Measurements from ENCODE around the gene TMPRSS7. TPM values are rescaled to one million over a fixed set of nuclear protein-coding genes. Genes with fewer than 3 reads are reported as not detected.

TMPRSS7 gene
- polyA plus RNA-seq, 3 donors: not detected

DNA sequence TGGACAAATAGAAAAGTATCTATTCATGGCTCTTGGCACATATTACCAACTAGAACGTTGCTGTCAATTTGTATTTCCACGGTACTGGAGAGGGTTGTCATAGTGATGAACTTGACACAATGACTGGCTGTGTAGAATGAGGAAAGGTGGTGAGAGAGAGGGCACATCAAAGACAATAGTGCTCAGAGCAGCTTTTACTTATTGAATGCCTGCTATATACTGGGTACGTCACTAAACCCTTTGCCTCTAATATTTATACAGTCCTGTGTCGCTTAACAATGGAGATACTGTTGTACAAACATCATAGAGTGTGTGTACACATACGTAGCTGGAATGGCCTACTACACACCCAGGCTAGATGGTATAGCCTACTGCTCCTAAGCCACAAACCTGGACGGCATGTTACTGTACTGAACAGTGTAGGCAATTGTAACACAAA is 8.3 kb downstream of the TMPRSS7 start:
- Mint-ChIP-seq H3K9me3 (peaks cover 0 to 2% (median 0%) of the 10 kb centered on the region in 7 donors), H3K27ac (no peak overlapping the region), H3K36me3 (no peaks in the 10 kb centered on the region), H3K4me3 (no peak overlapping the region), H3K4me1 (no peaks in the 10 kb centered on the region), H3K27me3 (ENCODE audit: low read depth in 3 of 3) (peaks cover 0 to 2% (median 2%) of the 10 kb centered on the region in 3 donors)
- no peak overlapping the region for H2AFZ ChIP-seq (ENCODE audit: insufficient read depth, low read depth, low read length, poor library complexity, severe bottlenecking)
- 100% methylated on average over 2 of the region's 6 CpGs for WGBS (ENCODE audit: insufficient coverage)
- peaks cover 0 to 2% of the 10 kb centered on the region in 2 donors for H3K4me1 ChIP-seq (ENCODE audit: control insufficient read depth in 1 of 2, insufficient read depth in 2 of 2, low read length in 2 of 2)
- no peaks in the 10 kb centered on the region for H3K36me3 ChIP-seq (replicated peaks in 1 of 2; ENCODE audit: control insufficient read depth in 1 of 2, insufficient read depth in 2 of 2, low read length in 2 of 2)
- H3K27me3 ChIP-seq (ENCODE audit: control insufficient read depth in 2 of 2, insufficient read depth in 2 of 2, low read length in 2 of 2): no peaks in the 10 kb centered on the region
- no peak overlapping the region for H3K9ac ChIP-seq (ENCODE audit: insufficient read depth, low read length, poor library complexity, severe bottlenecking)
- intact Hi-C loops (cut with micrococcal nuclease): no loop called here
- H3K4me2 ChIP-seq (replicated peaks; ENCODE audit: extremely low read depth, low read length, poor library complexity, severe bottlenecking): no peak overlapping the region
- H3K4me3 ChIP-seq (replicated peaks in 1 of 3; ENCODE audit: low read depth in 2 of 3, low read length in 3 of 3): no peak overlapping the region
- no peak for DNase-seq
- TF ChIP-seq CTCF (IDR thresholded peaks at IDR 0.05): no peak
- H4K20me1 ChIP-seq (ENCODE audit: insufficient read depth, low read length): no peaks in the 10 kb centered on the region
- H3K9me3 ChIP-seq (replicated peaks in 1 of 2; ENCODE audit: control insufficient read depth in 1 of 2, insufficient read depth in 1 of 2, low read length in 2 of 2): no peaks in the 10 kb centered on the region
- H3K79me2 ChIP-seq (ENCODE audit: insufficient read depth, low read length): no peaks in the 10 kb centered on the region
- no peak overlapping the region for H3K27ac ChIP-seq (ENCODE audit: low read depth in 1 of 2, low read length in 2 of 2)

- H3K27ac Mint-ChIP-seq: no peak overlapping the region
- Histone ChIP-seq H3K4me1 (ENCODE audit: control insufficient read depth in 1 of 2, insufficient read depth in 2 of 2, low read length in 2 of 2) (peaks cover 0 to 2% of the 10 kb centered on the region in 2 donors), H3K27ac (ENCODE audit: low read depth in 1 of 2, low read length in 2 of 2) (no peak overlapping the region), H3K9ac (ENCODE audit: insufficient read depth, low read length, poor library complexity, severe bottlenecking) (no peak overlapping the region), H3K36me3 (replicated peaks in 1 of 2; ENCODE audit: control insufficient read depth in 1 of 2, insufficient read depth in 2 of 2, low read length in 2 of 2) (no peaks in the 10 kb centered on the region), H2AFZ (ENCODE audit: insufficient read depth, low read depth, low read length, poor library complexity, severe bottlenecking) (no peak overlapping the region), H3K27me3 (ENCODE audit: control insufficient read depth in 2 of 2, insufficient read depth in 2 of 2, low read length in 2 of 2) (no peaks in the 10 kb centered on the region), H3K4me2 (replicated peaks; ENCODE audit: extremely low read depth, low read length, poor library complexity, severe bottlenecking) (peak overlapping the region; percentile 25), H3K9me3 (replicated peaks in 1 of 2; ENCODE audit: control insufficient read depth in 1 of 2, insufficient read depth in 1 of 2, low read length in 2 of 2) (no peaks in the 10 kb centered on the region), H3K4me3 (replicated peaks in 1 of 3; ENCODE audit: low read depth in 2 of 3, low read length in 3 of 3) (no peak overlapping the region), H3K79me2 (ENCODE audit: insufficient read depth, low read length) (no peaks in the 10 kb centered on the region), H4K20me1 (ENCODE audit: insufficient read depth, low read length) (no peaks in the 10 kb centered on the region)
- H3K4me3 Mint-ChIP-seq: no peak overlapping the region
- no peaks in the 10 kb centered on the region for H3K9me3 Mint-ChIP-seq
- WGBS (ENCODE audit: insufficient coverage): 0% methylated on average over 6 of the region's 7 CpGs
- DNase-seq: peak; percentile 15 to 52 (median 50)
- H3K27me3 Mint-ChIP-seq (ENCODE audit: low read depth in 3 of 3): peaks cover 0 to 2% (median 2%) of the 10 kb centered on the region in 3 donors
- intact Hi-C loops (cut with micrococcal nuclease): no loop called here
- H3K4me1 Mint-ChIP-seq: no peaks in the 10 kb centered on the region
- H3K36me3 Mint-ChIP-seq: no peaks in the 10 kb centered on the region
- peak; percentile 90 for TF ChIP-seq CTCF (IDR thresholded peaks at IDR 0.05)
Observed at GRCh38 chr3:112043621-112044201, 9.2 kb downstream of the TMPRSS7 start.

All from CD14-positive monocyte (primary cell).